ENCODE measurements around the gene GLMP. TPM values are rescaled to one million over a fixed set of nuclear protein-coding genes. Genes with fewer than 3 reads are reported as not detected.
A peak's percentile ranks its signal among the peaks of the same experiment; 100 is the strongest.

Gene GLMP
- 10 to 100 TPM; 70.3 to 85.1 TPM for total RNA-seq
- 49.9 TPM for polyA plus RNA-seq (2013, experiment 1 of 2)
- 39.7 TPM for polyA plus RNA-seq (2013, experiment 2 of 2)
- long read RNA-seq, experiment 1, transcript GLMP-201 (6 exons, 1,604 nt) = major isoform, 19 of 46 reads
- long read RNA-seq, experiment 1, transcript GLMP-215 (5 exons, 1,364 nt) = minor isoform, 13 of 46 reads
- long read RNA-seq, experiment 1, partial matches to known transcripts = 2 of 46 reads
- long read RNA-seq, experiment 1, other reads (novel, unspliced or antisense) = 11 of 46 reads
- long read RNA-seq, experiment 2, transcript GLMP-201 (6 exons, 1,604 nt) = major isoform, 74 of 128 reads
- long read RNA-seq, experiment 2, transcript GLMP-215 (5 exons, 1,364 nt) = minor isoform, 26 of 128 reads
- long read RNA-seq, experiment 2, partial matches to known transcripts = 2 of 128 reads
- long read RNA-seq, experiment 2, other reads (novel, unspliced or antisense) = 16 of 128 reads
- long read RNA-seq, experiment 3, transcript GLMP-213 (5 exons, 1,365 nt) = minor isoform, 8 of 227 reads
- long read RNA-seq, experiment 3, transcript GLMP-215 (5 exons, 1,364 nt) = minor isoform, 18 of 227 reads
- long read RNA-seq, experiment 3, transcript GLMP-201 (6 exons, 1,604 nt) = major isoform, 156 of 227 reads
- long read RNA-seq, experiment 3, partial matches to known transcripts = 4 of 227 reads
- long read RNA-seq, experiment 3, other reads (novel, unspliced or antisense) = 38 of 227 reads
- long read RNA-seq, experiment 4, transcript GLMP-215 (5 exons, 1,364 nt) = minor isoform, 74 of 242 reads
- long read RNA-seq, experiment 4, transcript GLMP-201 (6 exons, 1,604 nt) = major isoform, 121 of 242 reads
- long read RNA-seq, experiment 4, partial matches to known transcripts = 2 of 242 reads
- long read RNA-seq, experiment 4, other reads (novel, unspliced or antisense) = 41 of 242 reads

- 6 to 19% methylated on average over 12 to 17 of the region's 17 CpGs for WGBS, 2 experiments (ENCODE audit: insufficient coverage in 1 of 2, insufficient read length in 1 of 2)
- no peak for TF ChIP-seq CTCF (conservative IDR thresholded peaks at IDR 0.05)
- H3K27me3 Mint-ChIP-seq (ENCODE audit: insufficient read depth) = no peaks in the 10 kb centered on the region
- Histone ChIP-seq H3K4me3 (ENCODE audit: low read length) (peak within 1 kb of the TSS; percentile 87), H3K27me3 (ENCODE audit: control insufficient read depth, insufficient read depth, low read length, poor library complexity, severe bottlenecking) (no peaks in the 10 kb centered on the region), H3K36me3 (ENCODE audit: control insufficient read depth, insufficient read depth, low read length) (no peaks in the 10 kb centered on the region), H3K9ac (ENCODE audit: extremely low read depth, low read length, poor library complexity, severe bottlenecking) (peak within 1 kb of the TSS; percentile 66), H3K9me3 (ENCODE audit: control insufficient read depth, low read length) (no peaks in the 10 kb centered on the region), H3K27ac (ENCODE audit: low read depth, low read length) (no peak within 1 kb of the TSS), H3K4me1 (ENCODE audit: control insufficient read depth, insufficient read depth, low read length) (peaks cover 7% of the 10 kb centered on the region)
- peaks cover 6% of the 10 kb centered on the region for H3K36me3 Mint-ChIP-seq (ENCODE audit: low read depth)
- H3K27ac Mint-ChIP-seq = peak within 1 kb of the TSS; percentile 81
- H3K4me3 Mint-ChIP-seq = peak within 1 kb of the TSS; percentile 82
- peak; percentile 81 for DNase-seq
- H3K4me1 Mint-ChIP-seq = peaks cover 17% of the 10 kb centered on the region
- no peaks in the 10 kb centered on the region for H3K9me3 Mint-ChIP-seq
Measured at GRCh38 chr1:156295391-156295947, at the start of gene GLMP. TSS of gene GLMP (minus strand) at chr1:156295679. CDS start at chr1:156295645, 34 bp downstream.

- H3K4me1 Mint-ChIP-seq = peaks cover 16% of the 10 kb centered on the region
- no peak for DNase-seq
- Histone ChIP-seq H3K9me3 (ENCODE audit: control insufficient read depth, low read length) (no peaks in the 10 kb centered on the region), H3K27me3 (ENCODE audit: control insufficient read depth, insufficient read depth, low read length, poor library complexity, severe bottlenecking) (no peaks in the 10 kb centered on the region), H3K4me1 (ENCODE audit: control insufficient read depth, insufficient read depth, low read length) (peaks cover 4% of the 10 kb centered on the region), H3K27ac (ENCODE audit: low read depth, low read length) (no peak overlapping the region), H3K36me3 (ENCODE audit: control insufficient read depth, insufficient read depth, low read length) (no peaks in the 10 kb centered on the region), H3K9ac (ENCODE audit: extremely low read depth, low read length, poor library complexity, severe bottlenecking) (no peak overlapping the region), H3K4me3 (ENCODE audit: low read length) (no peak overlapping the region)
- H3K27ac Mint-ChIP-seq = no peak overlapping the region
- no peaks in the 10 kb centered on the region for H3K9me3 Mint-ChIP-seq
- no peak overlapping the region for H3K4me3 Mint-ChIP-seq
- H3K36me3 Mint-ChIP-seq (ENCODE audit: low read depth) = no peaks in the 10 kb centered on the region
- H3K27me3 Mint-ChIP-seq (ENCODE audit: insufficient read depth) = no peaks in the 10 kb centered on the region
- WGBS, 2 experiments (ENCODE audit: insufficient coverage in 1 of 2, insufficient read length in 1 of 2) = 79 to 91% methylated on average over 2 to 3 of the region's 3 CpGs
- TF ChIP-seq CTCF (conservative IDR thresholded peaks at IDR 0.05) = no peak
Measured at GRCh38 chr1:156344409-156344808, 48.9 kb upstream of the GLMP start.
